IMR-90 (cell line): ENCODE results near the gene PEX16. TPM values are rescaled to one million over a fixed set of nuclear protein-coding genes. Genes with fewer than 3 reads are reported as not detected.

Experiments
- ATAC-seq: fragments of 200-7000 bp; cut with Tn5 transposase; 2 replicates; pipeline ENCODE4 v1.9.1; 2020; ENCODE audit warnings: low read depth, mild to moderate bottlenecking, moderate library complexity
- BruUV-seq: library from RNA; stranded (reverse); fragments of 400-500 nt; replicated peaks from 2 replicates; lab custom pipeline; 2021; lab: Mats Ljungman, UMichigan
- CTCF ChIA-PET: fragments of 300-600 bp; formaldehyde crosslinking; extraction: SDS; loops from one replicate; lab custom pipeline; 2021; ENCODE audit warnings: antibody characterized with exemption; lab: Yijun Ruan, JAX
- POLR2A ChIA-PET: fragments of 300-600 bp; sonication (Branson Sonifier 250); formaldehyde crosslinking; loops from one replicate; lab custom pipeline; 2022; ENCODE audit warnings: antibody characterized with exemption; ENCODE audit not compliant: unreplicated experiment; lab: Charles Lee
- DNase-seq: peaks from one replicate; pipeline ENCODE4 v3.0.0; 2013
- H2AFZ ChIP-seq: replicated peaks from 2 replicates; pipeline ENCODE3; 2013; ENCODE audit warnings: low read length, mild to moderate bottlenecking; ENCODE audit not compliant: poor library complexity
- H2AK5ac ChIP-seq: 2 replicates; pipeline ENCODE4 v1.6.1; 2013; ENCODE audit warnings: low read depth, low read length, inconsistent platforms
- H2AK9ac ChIP-seq: replicated peaks from 2 replicates; pipeline ENCODE3; 2013; ENCODE audit warnings: mild to moderate bottlenecking, low read depth, low read length, moderate library complexity; ENCODE audit not compliant: poor library complexity
- H2BK120ac ChIP-seq: 2 replicates; pipeline ENCODE4 v1.6.1; 2013; ENCODE audit warnings: low read depth, low read length, inconsistent platforms
- H2BK15ac ChIP-seq: 3 replicates; pipeline ENCODE4 v1.6.1; 2013; ENCODE audit warnings: low read depth, low read length, inconsistent platforms
- H2BK20ac ChIP-seq: 2 replicates; pipeline ENCODE4 v1.6.1; 2013; ENCODE audit warnings: low read depth, mild to moderate bottlenecking, inconsistent platforms, low read length, moderate library complexity
- H2BK5ac ChIP-seq: 2 replicates; pipeline ENCODE4 v1.6.1; 2013; ENCODE audit warnings: mild to moderate bottlenecking, low read depth, low read length, inconsistent platforms; ENCODE audit not compliant: poor library complexity, severe bottlenecking
- H3K14ac ChIP-seq: replicated peaks from 2 replicates; pipeline ENCODE4 v1.6.1; 2013; ENCODE audit warnings: low read depth, low read length, inconsistent platforms
- H3K18ac ChIP-seq: 2 replicates; pipeline ENCODE4 v1.6.1; 2013; ENCODE audit warnings: low read depth, low read length, control low read depth
- H3K23ac ChIP-seq: 2 replicates; pipeline ENCODE4 v1.6.1; 2013; ENCODE audit warnings: low read depth, low read length, inconsistent platforms
- H3K27ac ChIP-seq: 2 replicates; pipeline ENCODE4 v1.5.1; 2013; ENCODE audit warnings: mild to moderate bottlenecking, control low read depth, low read length; ENCODE audit not compliant: insufficient read depth
- H3K27me3 ChIP-seq: 2 replicates; pipeline ENCODE4 v1.6.1; 2013; ENCODE audit warnings: low read length; ENCODE audit not compliant: control insufficient read depth, insufficient read depth
- H3K36me3 ChIP-seq: 2 replicates; pipeline ENCODE4 v1.6.1; 2013; ENCODE audit warnings: low read length, mixed read lengths; ENCODE audit not compliant: control insufficient read depth, insufficient read depth
- H3K4ac ChIP-seq: 2 replicates; pipeline ENCODE4 v1.6.1; 2013; ENCODE audit warnings: low read depth, low read length, inconsistent platforms
- H3K4me1 ChIP-seq: 2 replicates; pipeline ENCODE4 v1.6.1; 2013; ENCODE audit warnings: low read length, mixed read lengths; ENCODE audit not compliant: control insufficient read depth, insufficient read depth
- H3K4me2 ChIP-seq: 2 replicates; pipeline ENCODE4 v1.6.1; 2013; ENCODE audit warnings: low read depth, mild to moderate bottlenecking, control low read depth, low read length, moderate library complexity
- H3K4me3 ChIP-seq: 2 replicates; pipeline ENCODE4 v1.5.1; 2013; ENCODE audit warnings: low read depth, mild to moderate bottlenecking, control low read depth, low read length, moderate library complexity; ENCODE audit not compliant: insufficient read depth
- H3K56ac ChIP-seq: 2 replicates; pipeline ENCODE4 v1.6.1; 2013; ENCODE audit warnings: low read length, inconsistent platforms; ENCODE audit not compliant: insufficient read depth; ENCODE audit errors: extremely low read depth
- H3K79me1 ChIP-seq, 2 experiments: 2 replicates each; pipeline ENCODE4 v1.6.1; 2013; ENCODE audit warnings: low read length in 2 of 2, inconsistent platforms in 1 of 2, low read depth in 1 of 2
- H3K9ac ChIP-seq: 2 replicates; pipeline ENCODE4 v1.6.1; 2013; ENCODE audit warnings: low read depth, low read length, control low read depth
- H3K9me1 ChIP-seq: 2 replicates; pipeline ENCODE4 v1.6.1; 2013; ENCODE audit warnings: low read length, inconsistent platforms; ENCODE audit not compliant: insufficient read depth
- H3K9me3 ChIP-seq: 2 replicates; pipeline ENCODE4 v1.6.1; 2013; ENCODE audit warnings: low read length; ENCODE audit not compliant: control insufficient read depth, insufficient read depth
- H4K20me1 ChIP-seq: 2 replicates; pipeline ENCODE4 v1.6.1; 2013; ENCODE audit warnings: low read length, inconsistent platforms; ENCODE audit not compliant: insufficient read depth
- H4K5ac ChIP-seq: 2 replicates; pipeline ENCODE4 v1.6.1; 2013; ENCODE audit warnings: mild to moderate bottlenecking, low read depth, low read length, control low read depth
- H4K8ac ChIP-seq, 2 experiments: 2 replicates each; pipeline ENCODE4 v1.6.1; 2013; ENCODE audit warnings: low read depth in 2 of 2, low read length in 2 of 2, control low read depth in 1 of 2, inconsistent platforms in 1 of 2
- H4K91ac ChIP-seq: 2 replicates; pipeline ENCODE4 v1.6.1; 2013; ENCODE audit warnings: low read depth, low read length, inconsistent platforms; ENCODE audit not compliant: insufficient read depth
- CEBPB ChIP-seq: IDR thresholded peaks from 2 replicates; pipeline ENCODE4 v1.6.1; 2012; ENCODE audit warnings: low read depth, low read length, improper control_type of control experiment
- CHD1 ChIP-seq: IDR thresholded peaks from 2 replicates; pipeline ENCODE4 v1.6.1; 2012; ENCODE audit warnings: low read depth, low read length, improper control_type of control experiment
- FOS ChIP-seq: fragments of 150-350 bp; IDR thresholded peaks from 2 replicates; pipeline ENCODE4 v1.6.1; 2016; ENCODE audit warnings: low read depth, low read length
- NFE2L2 ChIP-seq: fragments of 150-350 bp; IDR thresholded peaks from 2 replicates; pipeline ENCODE4 v1.6.1; 2016; ENCODE audit warnings: low read depth, mild to moderate bottlenecking, low read length
- RAD21 ChIP-seq: IDR thresholded peaks from 2 replicates; pipeline ENCODE4 v1.6.1; 2012; ENCODE audit warnings: low read length, improper control_type of control experiment
- RCOR1 ChIP-seq: IDR thresholded peaks from 2 replicates; pipeline ENCODE4 v1.6.1; 2012; ENCODE audit warnings: mild to moderate bottlenecking, low read length, improper control_type of control experiment; ENCODE audit not compliant: insufficient replicate concordance
- WGBS, 2 experiments: methylation state at CpG; one replicate each; pipeline versions ENCODE4 v1.1.5 to v1.1.7; 2013; ENCODE audit warnings: missing lambda C conversion rate in 2 of 2; ENCODE audit not compliant: insufficient read length in 1 of 2; ENCODE audit errors: extremely low coverage in 2 of 2; 5-methylcytosine and 5-hydroxymethylcytosine counted together
- dilution Hi-C: fragments of 300-500 bp; cut with HindIII; formaldehyde crosslinking; loops from one replicate; pipeline ENCODE4 v1.14.3; 2018; ENCODE audit warnings: low sequenced_read_pairs; ENCODE audit not compliant: unreplicated experiment
- in situ Hi-C: fragments of 300-500 bp; cut with MboI; formaldehyde crosslinking; loops from 3 replicates; pipeline ENCODE4 v1.14.3; 2019; ENCODE audit warnings: low sequenced_read_pairs, inconsistent platforms, mixed read lengths
- intact Hi-C: fragments of 100-400 bp; cut with micrococcal nuclease; formaldehyde crosslinking; loops from 2 replicates; pipeline ENCODE4 v1.10.0; 2022
- polyA plus RNA-seq, 3 experiments: library from polyadenylated mRNA; depleted of rRNA; stranded (reverse); fragments of >200 nt; gene quantifications; 2 replicates each; pipeline ENCODE4 v1.2.3, GENCODE V29; 2012; ENCODE audit warnings: low replicate concordance in 1 of 3
- total RNA-seq: library from RNA; depleted of rRNA; stranded (reverse); fragments of >200 nt; gene quantifications from 2 replicates; pipeline ENCODE4 v1.2.3, GENCODE V29; 2012

PEX16 gene
- total and polyA plus RNA-seq, 2 of the 4 experiments (the other 2 are of a cell fraction), result 17.9 to 23.3 TPM

DNA sequence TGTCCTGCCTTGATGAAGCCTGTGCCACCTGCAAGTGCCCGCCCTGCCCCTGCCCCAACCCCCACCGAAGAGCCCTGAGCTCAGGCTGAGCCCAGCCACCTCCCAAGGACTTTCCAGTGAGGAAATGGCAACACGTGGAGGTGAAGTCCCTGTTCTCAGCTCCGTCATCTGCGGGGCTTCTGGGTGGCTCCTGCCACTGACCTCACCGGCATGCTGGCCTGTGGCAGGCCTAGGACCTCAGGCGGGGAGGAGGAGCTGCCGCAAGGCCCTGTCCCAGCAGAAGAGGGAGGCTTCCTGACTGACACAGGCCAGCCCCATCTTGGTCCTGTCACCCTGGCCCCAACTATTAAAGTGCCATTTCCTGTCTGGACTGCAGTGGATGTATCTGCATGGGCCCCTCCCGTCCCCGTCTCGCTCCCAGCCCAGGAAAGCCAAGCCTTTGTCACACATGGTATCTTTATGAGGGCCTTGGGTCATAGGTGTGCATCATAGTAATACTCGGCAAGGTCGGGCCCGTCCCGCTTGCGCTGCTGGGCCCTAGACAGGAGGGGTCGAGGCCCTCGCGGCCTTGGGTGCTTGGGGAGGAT is 11.5 kb downstream of the PEX16 start:
- no peak; the same call in 1 of the 2 replicates for ATAC-seq
- intact Hi-C loops, result no loop called here

More for the DNA sequence above, 11.5 kb downstream of the PEX16 start:
- Histone ChIP-seq H4K20me1 (peaks cover 4% of the 10 kb centered on the region; the same call in 1 of the 2 replicates), H2AK9ac (no peak overlapping the region), H2BK20ac (no peak overlapping the region), H2BK5ac (no peak overlapping the region), H3K18ac (no peak overlapping the region), H3K9me1 (no peaks in the 10 kb centered on the region), H3K4me2 (no peak overlapping the region), H3K79me1 (no peaks in the 10 kb centered on the region), H4K5ac (no peak overlapping the region), H3K36me3 (peaks cover 27% of the 10 kb centered on the region), H3K4ac (no peak overlapping the region), H2BK15ac (no peak overlapping the region), H3K14ac (no peak overlapping the region), H3K9me3 (no peaks in the 10 kb centered on the region), H4K8ac (no peak overlapping the region), H3K27ac (no peak overlapping the region), H3K4me3 (no peak overlapping the region), H2AK5ac (no peak overlapping the region), H2AFZ (no peak overlapping the region), H4K91ac (no peak overlapping the region), H3K56ac (no peak overlapping the region), H3K23ac (no peak overlapping the region), H3K27me3 (no peaks in the 10 kb centered on the region), H3K4me1 (no peaks in the 10 kb centered on the region), H2BK120ac (no peak overlapping the region), H3K9ac (no peak overlapping the region)
- ChIA-PET POLR2A (no interaction called here), CTCF (no interaction called here)
- WGBS, 2 experiments, result 63% methylated on average over 5 of the region's 19 CpGs; no CpG with 5 or more reads in 1 of the 2 experiments
- in situ Hi-C loops, result no loop called here
- DNase-seq, result no peak
- dilution Hi-C loops, result no loop called here
- TF ChIP-seq CEBPB (no peak), RAD21 (no peak), CHD1 (no peak), NFE2L2 (no peak), FOS (no peak), RCOR1 (no peak)
- no TSS peak for BruUV-seq
